Activated T-helper 1 cell treated with Interleukin-2 at 50 U/mL for 16 hours (primary cell): ENCODE data around the gene MAD1L1.
"Not testable (repeated sequence)": the region's sequence is repeated elsewhere in the genome, so short reads cannot be mapped to it uniquely, and the experiment has no call there.

ENCODE experiments used
- DNase-seq: peaks from one replicate; pipeline ENCODE4 v3.0.0-alpha.2; 2020; ENCODE audit warnings: low read depth

The MAD1L1 gene

DNA sequence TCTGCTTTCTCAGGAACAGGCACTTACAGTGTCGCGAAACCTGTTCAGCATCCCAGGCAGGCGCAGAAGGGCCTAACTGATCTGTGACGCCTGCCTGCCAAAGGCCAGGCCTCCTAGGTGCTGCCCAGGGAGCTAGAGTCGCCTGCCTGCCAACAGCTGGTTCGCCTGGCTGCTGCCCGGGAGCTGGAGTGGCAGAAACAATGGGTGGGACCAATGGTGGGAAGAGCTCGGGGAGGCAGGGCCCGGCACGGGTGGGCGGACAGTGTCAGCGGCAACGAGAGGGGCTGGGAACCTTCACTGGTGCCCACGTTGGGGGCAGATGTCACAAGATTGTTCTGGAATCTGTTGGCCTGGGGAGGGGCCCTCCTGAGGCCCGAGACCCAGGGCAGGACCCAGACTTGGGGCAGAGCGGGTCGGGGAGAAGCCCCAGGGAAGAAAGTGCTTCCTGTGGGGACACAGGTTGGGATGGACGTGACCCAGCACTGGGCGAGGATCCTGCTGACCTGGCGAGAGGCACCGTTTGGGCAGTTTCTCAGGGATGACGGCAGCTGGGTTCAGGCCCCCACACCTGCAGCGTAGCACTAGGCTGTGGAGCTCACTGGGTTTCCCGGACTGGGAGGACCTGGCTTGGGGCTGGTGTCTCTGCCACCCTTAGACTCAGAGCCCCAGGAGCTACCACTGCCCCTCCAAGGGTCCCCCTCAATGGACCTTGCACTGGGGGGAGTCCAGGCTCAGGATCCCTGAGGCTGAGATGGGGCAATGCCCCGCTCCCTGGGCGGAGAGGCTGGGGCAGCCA, 380.8 kb downstream of the MAD1L1 start:
- DNase-seq: no peak

DNA sequence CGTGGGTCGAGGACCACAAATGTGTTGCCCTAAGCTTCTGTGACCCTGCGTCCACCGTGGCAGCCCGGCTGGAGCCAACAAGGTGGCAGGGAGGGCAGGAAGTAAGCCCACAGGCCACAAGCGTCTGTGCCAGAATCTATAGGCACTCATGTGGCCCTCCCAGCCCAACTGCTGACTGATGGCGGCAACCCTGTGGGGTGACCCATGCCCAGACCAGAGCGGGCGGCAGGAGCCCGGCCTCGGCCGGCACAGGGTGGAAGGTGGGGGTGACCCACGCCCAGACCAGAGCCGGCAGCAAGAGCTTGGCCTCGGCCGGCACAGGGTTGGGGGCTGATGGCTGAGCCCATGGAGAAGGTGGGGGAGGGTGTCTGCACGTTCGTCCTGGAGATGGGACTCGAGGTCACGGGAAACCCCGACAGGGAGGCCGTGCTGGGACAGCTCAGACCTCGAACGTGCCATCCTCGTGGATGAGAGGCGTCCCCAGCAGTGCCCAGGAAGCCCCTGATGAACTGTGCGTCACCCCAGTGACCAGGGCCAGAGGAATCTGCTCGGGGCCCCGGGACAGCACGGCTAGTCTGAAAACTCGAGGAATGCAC, 381.7 kb downstream of the MAD1L1 start:
- no peak for DNase-seq

DNA sequence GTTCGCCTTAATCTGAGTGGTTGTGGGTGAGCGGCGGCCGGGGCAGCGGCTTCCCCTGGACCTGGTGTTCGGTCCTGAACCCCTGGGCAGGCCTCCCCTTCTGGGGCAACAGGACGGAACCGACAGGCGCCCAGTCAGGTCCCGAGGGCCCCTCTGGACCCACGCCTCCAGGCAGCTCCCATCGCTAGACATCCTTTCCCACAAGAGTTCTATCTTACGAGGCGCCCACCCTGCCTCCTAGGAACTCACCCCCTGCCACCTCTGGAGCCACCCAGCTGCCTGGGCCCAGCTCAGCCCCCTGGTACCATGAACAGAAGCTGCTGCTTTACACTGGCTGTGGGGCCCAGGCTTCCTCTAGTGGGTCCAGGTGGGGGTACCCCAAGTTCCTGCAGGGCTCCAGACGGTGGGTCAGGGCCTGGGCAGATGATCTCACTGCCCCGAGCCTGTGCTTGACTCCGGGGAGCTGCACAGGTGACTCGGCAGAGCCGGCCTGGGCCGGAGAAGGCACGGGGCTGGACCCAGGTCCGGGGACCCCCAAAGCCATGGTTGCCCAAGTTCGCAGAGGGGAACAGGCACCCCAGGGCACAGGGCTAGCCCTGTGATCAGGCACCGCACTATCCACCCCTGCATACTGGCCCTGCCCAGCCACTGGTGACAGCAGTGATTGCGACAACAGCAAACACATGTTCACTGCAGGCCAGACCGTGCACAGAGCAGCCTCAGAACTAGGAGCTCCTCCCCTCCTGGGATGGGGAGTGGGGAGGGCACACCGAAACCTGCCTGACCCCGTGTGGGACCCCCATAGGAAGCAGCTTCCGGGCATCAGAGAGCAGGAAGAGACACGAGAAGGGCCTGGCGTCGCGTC, 382.4 kb downstream of the MAD1L1 start:
- DNase-seq: no peak

DNA sequence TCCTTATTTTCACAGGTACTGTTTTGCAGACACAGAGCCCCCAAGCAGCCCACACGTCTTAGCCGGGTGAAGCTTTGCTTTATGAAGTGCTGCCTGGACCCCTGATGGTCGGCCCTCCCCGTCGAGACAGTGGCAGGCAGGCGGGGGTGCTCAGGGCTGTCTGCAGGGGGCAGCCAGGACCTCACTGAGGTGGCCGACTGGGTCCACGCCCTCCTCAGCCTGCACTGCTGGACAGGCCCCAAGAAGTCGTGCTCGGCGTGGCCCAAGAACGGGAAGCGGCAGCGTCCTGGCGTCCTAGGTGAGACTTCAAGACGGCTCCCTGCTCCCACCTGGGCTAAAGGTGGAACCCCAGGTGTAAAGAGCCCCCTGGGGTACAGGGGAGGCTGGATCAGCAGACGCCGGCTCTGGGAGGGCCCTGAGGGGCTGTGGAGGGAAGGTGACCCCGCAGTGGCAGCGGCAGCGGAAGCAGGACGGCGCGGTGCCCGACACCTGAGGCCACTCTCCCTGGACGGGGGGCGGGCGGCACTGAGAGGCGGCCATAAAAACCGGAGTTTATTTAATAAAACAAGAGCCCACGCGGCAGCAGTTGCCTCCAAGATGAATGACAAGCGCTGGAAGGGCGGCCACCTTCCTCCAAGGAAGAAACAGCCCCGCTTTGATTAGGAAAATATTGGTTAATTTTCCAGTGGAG, 383.2 kb downstream of the MAD1L1 start:
- no peak for DNase-seq

DNA sequence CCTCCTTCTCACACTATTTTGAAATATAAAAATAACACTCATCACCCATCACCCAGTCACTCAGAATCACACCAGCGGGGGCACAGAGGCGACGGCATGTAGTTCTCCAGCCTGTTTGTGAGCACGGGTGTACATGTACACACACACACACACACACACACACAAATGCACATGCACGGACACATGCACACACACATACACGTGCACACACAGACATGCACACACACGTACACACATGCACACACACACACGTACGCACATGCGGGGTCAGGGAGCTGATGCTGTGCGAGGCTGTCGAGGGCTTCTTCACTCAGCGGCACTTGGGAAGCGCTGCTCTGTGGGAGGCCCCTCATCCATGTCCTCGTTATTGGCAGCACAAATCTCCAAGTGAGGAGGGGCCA, 383.8 kb downstream of the MAD1L1 start:
- no peak for DNase-seq

DNA sequence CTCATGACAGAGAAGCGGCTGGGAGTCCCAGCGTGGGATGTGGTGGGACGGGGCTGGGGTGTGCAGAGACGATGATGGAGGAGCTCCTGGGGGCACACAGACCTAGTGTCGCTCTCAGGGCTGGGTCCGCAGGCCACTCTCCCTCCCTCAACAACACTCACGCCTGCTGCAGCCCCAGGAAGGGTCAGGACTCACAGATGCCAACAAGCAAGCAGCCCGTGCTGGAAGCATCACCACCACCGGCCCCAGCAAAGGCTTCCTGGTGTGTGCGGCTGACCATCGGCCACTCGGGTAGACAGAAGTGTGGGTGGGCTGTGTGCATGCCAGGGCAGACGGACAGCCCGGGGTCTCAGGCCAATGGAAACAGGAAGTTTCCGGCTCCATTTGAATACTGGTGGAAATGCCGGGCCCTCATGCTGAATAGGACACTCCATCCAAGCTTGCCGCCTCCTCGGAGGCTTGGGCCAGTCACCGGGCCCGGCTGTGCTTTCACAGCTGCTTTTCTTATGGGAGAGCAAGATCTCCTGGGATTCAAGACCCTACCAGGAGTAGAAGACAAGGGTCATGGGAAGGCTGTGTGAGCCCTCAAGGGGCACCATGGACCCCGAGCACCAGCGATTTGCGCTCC, 384.6 kb downstream of the MAD1L1 start:
- no peak for DNase-seq

DNA sequence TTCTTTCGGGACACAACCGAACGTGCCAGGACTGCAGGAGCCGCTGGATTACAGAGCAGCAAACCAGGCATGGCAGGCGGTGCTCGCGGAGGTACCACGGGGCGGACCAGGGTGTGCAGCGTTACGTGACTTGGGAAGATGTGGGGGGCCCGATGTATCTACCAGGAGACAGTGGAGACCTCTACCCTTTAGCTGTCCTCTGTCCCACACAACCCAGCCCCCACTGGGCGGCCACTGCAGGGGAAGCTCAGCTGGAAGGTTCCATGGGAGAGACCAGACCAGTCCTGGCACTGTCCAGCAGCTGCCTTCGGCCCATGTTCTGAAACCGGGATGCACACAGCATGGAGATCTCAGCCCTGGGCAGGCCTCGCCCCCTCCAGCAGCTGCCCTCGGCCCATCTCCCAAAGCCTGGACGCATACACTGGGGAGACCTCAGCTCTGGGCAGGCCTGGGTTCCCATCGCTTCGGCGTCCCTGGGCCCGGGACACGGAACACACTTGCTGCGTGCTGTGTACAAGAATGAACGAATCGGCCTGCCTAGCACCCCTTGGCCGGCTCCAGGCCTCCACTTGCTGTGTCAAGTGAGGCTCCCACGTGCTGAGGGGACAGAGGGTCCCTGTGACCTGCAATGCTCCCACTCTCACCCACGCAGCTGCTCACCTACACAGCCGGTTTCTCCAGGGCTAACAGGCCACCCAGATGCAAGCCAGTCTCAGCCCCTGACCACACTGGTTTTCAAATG, 385.3 kb downstream of the MAD1L1 start:
- DNase-seq: no peak

DNA sequence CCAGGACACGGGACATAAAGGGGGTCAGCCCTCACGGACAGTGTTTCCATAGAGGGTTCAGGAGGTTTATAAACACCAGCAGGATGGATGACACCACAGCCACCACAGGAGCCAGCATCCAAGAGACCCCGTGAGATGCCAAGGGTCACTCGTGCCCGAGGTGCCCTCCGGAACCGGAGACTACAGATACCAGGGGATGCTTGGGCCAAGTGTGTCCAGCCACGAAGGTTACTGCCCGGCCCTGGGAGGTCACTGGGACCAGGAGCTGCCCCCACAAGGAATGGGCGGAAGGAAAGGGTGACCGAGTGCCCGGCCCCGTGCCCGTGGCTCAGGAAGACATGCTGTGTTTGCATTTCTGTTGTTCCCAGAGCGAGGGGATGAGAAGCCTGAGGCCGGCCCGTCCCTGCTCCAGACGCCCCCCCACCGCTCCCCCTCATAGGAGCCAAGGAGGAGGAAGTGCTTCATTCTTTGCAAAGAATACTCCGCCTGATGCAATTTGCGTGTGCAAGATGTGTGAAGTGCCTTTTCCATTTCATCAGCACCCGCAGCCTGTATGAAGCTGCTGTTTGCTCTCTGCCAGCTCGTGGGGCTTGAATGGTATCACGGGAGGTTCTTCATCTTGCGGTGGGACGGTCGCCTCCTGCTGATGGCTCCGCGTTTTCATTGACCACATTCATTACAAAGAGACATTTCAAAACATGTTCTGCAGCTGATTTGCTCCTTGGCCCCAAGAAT, 386.2 kb downstream of the MAD1L1 start:
- DNase-seq: no peak

DNA sequence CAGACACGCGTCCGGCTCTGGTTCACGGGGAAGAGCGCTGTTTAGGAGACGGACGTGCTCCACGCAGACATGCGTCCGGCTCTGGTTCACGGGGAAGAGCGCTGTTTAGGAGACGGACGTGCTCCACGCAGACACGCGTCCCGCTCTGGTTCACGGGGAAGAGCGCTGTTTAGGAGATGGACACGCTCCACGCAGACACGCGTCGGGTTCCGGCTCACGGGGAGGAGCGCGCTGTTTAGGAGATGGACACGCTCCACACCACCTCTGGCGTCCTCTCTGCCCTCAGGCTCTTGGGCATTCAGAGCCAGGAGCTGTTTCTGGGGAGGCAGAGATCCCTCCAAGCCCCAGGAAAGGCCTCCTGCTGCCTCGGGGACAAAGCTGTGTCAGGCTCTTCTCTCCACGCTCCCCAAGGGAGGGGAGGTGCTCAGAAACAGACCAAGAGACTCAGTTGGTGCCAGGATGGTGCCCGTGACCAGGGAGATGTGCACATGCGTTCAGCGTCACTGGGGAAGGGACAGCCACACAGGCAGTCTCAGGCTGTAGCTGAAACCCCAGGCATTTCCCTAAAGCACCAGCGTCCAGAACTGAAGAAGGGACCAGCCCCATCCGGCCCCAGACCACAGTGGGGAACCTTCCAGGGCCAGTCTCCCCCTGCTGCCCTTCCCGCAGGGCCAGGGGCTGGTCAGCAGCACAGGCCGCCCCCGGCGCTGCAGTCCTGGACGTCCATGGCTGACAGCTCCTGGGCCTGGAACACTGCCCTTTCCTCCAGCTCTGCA, 387.0 kb downstream of the MAD1L1 start:
- DNase-seq: no peak

DNA sequence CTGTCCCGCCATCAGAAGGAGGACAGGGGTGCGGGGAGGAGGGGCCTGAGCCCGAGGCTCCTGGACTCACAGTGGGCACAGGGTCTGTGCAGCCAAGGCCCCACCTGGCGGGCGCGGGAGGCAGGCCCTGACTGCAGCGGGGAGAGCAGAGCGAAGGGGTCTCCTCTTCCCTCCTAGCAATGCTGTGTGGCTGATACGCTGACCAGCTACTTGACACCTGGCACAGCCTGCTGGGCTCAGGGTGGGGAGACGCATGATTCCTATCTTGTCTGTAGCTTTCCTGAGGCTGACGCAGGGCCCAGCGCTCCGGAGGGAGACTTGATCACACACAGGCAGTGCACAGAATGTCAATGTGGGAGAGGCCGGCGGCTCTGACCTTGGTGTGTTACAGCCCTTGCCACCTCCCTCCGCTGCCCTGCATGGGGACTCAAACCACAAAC, 387.8 kb downstream of the MAD1L1 start:
- no peak for DNase-seq

DNA sequence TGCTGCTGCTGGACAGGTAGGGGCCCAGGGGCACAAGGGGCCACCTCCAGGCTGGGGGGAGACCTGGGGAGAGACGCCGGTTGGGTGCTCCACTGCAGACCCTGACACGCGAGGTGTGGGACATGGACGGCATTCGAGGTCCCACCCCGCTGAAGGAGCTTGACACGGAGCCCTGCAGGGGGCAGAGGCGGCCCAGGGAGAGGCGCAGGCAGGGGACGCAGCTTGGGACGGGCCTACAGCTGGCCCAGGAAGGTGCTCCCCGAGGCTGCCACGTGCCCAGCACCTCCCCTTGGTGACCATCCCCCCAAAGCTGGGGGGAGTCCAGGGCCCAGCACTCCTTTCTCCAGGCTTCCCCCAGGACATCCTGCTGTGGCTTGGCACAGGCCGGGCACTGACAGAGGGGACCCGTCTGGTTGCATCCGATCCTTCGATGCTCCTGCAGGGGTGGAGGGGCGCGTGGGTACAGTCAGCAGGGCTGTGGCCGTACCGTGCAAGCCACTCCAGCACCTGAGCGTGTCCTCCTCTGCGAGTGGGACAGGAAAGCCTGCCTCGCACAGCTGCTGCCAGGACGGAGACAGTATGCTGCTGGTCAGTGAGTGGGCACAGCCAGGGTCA, 388.3 kb downstream of the MAD1L1 start:
- no peak for DNase-seq

DNA sequence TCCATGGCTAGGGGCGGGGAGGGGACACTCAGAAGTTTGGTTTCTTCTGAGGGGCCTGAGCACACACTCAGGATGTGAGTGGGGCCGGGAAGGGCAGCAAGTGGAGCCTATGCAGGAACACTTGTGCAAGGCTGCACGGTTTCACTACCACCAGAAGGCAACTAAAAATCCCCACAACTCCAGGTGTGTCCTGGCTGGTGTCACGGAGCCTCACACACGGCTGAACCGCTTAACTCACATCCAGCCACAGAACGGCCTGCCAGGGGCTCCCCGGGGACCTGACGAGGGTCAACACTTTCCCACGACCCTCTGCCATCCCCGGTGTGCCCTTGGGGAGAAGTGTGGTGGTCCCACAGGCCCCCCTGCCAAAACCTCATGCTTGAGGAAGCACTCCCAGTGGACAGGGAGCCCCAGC, 388.8 kb downstream of the MAD1L1 start:
- no peak for DNase-seq

DNA sequence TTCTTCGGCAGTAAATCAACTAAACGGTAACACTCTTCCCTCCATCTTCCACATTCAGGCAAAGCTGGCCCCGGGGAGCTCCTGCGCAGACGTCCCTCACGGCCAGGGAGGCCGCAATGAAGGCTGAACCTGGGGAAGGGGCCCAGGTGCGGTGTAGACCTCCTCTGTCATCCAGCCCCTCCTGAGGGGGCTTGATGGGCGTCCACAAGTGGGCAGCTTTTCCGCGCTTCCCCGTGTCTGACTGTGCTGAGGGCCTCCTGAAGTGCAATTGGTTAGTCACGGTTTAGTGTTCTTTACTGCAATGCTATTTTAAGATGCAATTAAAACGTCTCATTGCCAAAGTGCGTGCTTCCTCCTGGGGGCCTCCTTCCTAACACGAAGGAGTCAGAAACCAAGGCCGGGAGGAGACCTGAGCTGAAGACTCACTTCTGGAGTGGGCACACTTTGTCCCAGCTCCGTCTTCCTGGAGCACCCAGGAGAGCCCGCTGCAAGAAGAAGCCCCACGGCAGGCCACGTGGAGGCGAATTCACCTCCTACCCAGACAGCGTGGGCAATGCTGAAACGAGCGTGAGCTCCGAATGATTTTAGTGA, 389.4 kb downstream of the MAD1L1 start:
- no peak for DNase-seq

DNA sequence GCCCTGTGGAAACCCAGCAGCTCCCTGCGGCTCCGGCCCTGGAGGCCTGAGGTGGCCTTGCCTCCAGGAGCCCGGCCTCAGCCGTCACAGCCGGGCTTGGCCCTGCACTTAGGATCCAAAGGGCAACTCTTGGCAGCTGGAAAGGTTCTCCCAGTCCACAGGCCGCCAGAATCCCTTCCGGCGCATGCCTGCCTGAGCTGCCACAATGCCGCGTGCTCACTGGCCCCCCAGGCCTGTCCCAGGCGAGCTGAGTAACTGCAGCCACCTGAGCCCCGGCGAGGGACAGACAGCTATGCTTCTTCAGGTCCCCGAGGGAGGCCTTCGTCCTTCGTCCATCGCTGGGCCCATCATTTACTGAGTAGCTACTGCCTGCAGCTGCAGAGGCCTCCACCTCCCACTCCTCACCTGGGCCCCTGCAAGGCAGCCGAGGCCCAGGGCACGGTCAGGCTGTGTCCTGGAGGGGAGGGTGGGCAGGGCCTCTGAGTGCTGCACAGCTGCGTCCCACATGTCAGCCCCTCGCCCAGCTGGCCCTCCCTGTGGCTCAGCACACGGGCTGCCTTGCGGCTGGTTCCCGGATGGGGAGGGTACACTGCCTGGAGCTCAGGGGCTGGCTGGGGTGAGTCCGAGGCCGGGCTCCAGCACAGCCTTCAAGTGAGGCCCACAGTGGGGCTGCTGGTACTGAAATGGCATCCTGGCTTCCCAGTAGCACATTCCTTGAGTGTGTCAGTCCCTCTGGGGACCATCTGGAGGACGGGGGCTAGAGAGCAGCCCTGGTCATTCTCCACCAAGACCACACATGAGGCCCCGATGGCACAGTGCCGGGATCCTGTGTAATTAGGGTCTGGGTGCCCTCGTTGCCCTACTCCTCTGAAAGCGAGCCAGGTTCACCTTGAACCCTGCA, 390.2 kb downstream of the MAD1L1 start:
- no peak for DNase-seq

DNA sequence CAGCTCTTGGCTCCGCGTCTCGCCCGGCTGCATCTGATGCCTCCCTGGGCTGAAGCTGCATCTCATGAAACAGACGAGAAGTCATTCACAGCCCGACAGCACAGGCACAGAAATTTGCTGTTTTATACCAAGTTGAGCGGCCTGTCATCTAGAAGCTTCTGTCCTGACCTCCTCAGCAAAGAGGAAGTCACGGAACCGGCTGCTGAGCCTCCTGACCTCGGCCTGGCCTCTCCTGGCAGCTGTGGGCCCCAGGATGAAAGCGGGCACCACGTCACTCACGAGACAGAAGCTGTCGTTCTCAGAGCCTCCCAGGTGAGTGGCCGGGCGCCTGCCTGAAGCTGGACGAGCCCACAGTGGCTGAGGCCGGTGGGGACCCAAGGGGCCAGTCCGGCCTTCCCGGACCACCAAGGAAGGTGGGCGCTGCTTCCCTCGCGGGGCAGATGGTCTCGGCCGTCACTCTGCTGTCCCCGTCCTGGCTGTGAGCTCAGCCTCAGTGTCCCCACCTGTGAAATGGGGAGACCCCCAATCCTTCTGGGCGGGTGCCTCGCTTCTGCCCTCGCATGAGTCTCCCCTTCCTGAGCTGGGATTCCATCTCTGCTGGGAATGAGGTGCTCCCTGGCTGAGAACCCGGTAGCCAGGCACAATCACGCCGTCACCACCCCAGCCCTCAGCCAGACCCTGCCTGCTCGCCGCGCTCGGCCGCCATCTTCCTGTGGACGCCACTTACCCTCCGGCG, 391.3 kb downstream of the MAD1L1 start:
- not testable (repeated sequence) for DNase-seq

DNA sequence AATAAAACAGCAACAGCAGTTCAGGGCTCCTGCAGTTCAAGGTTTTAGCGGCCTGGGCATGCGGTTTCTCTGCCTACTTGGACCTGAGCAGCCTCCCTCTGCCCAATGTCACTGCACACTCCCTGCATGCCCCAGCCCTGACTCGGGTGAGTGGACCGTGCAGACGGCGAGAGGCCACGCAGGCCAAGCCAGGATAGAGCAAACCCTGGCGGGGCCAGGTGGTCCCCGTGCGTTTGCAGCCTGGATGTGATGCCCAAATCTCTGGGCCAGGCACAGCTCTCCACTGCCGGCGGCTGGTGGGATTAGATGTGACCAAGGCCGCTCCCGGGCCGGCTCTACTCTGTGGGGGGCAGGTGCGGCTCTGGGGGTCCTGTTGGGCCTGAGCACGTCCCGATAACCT, 392.0 kb downstream of the MAD1L1 start:
- not testable (repeated sequence) for DNase-seq

DNA sequence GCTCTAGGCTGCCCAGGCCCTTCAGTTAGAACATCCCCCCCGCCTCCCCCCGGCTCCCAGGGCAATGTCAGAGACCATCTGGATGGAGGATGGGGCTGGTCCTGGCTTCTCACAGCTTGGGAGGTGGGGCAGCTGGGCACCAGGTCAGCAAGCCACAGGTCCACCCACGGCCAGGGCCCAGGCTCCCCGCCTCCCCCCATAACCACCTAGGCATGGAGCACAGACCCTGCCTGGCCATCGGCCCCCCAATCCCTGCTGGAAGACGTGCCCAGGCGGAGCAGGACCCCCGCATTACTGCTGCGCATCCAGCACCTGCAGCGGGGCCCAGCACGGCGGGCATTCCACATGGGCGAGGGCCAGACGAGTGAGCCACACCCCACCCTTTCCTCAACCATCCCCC, 393.0 kb downstream of the MAD1L1 start:
- DNase-seq: no peak
